ENCODE results near the gene SAT2.
"Not testable (repeated sequence)": the region's sequence is repeated elsewhere in the genome, so short reads cannot be mapped to it uniquely, and the experiment has no call there.

Gene SAT2

DNA sequence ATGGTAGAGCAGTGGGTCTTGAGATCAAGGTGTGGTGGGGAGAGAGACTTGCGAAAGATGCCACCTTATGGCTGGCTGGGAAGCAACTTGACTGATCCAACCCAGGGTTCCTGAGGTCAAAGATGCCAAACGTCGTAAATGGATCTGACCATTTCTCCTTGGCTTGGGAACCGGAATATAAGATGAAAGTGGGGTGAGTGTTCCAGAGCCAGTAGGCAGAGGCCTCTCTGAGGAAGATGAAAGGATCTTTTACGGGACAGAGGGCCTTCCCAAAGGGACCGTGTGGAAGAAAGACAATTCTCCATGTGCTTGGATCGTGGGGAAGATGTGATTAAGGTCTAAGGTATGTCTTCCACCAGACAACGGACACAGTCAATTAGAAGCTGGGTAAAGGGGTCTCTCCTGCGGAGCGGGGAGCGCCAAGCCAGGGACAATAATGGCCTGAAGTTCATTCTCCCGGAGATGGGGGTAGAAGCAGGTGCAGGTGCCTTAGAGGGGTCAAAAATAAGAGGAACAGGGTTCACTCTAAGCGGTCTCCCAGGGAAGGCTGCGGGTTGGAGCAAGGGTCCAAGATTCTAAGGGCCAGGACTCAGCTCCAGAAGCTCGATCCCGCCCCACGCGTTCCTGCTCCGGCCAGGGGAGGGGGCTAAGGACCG, 13.7 kb downstream of the SAT2 start:
- DNase-seq (ENCODE audit: low spot score) = no peak
- peak overlapping the region; percentile 99 for H3K4me3 ChIP-seq
- TF ChIP-seq CTCF (IDR thresholded peaks at IDR 0.05) = no peak
- H3K27ac ChIP-seq = peak overlapping the region; percentile 92 to 100

GRCh38 chr17:7612294-7612640, 15.4 kb downstream of the SAT2 start:
- TF ChIP-seq CTCF (IDR thresholded peaks at IDR 0.05) = no peak
- DNase-seq (ENCODE audit: low spot score) = no peak
- H3K27ac ChIP-seq = no peak overlapping the region
- peak overlapping the region; percentile 16 for H3K4me3 ChIP-seq

- no peak for TF ChIP-seq CTCF (IDR thresholded peaks at IDR 0.05)
- Histone ChIP-seq H3K4me3 (peak overlapping the region; percentile 16), H3K27ac (no peak overlapping the region)
- DNase-seq (ENCODE audit: low spot score) = no peak
These were observed 15.9 kb downstream of the SAT2 start for GRCh38 chr17:7611635-7612293.

DNA sequence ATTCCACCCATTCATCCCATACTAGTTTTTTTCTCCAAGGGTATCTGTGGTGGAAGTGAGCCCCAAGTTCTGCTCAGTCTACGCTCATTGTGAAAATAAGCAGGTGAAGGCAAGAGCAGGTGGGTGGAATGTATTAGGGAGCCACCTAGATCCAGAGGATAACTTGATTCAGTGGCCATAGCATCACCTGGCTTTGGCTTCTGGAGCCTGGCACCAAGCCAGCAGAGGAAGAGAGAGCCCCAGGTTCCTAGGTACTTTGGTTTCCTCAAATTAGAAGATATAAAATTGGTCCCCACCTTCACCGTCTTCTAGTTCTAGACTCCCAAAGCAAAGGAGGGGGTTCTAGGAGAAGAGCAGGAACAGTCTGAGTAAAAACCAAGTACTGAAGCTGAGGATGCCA, 17.0 kb downstream of the SAT2 start:
- Histone ChIP-seq H3K27ac (no peak overlapping the region), H3K4me3 (no peak overlapping the region)
- no peak for TF ChIP-seq CTCF (IDR thresholded peaks at IDR 0.05)
- no peak for DNase-seq (ENCODE audit: low spot score)

GRCh38 chr17:7606280-7606679, 21.3 kb downstream of the SAT2 start:
- Histone ChIP-seq H3K4me3 (no peak overlapping the region), H3K27ac (no peak overlapping the region)
- no peak for TF ChIP-seq CTCF (IDR thresholded peaks at IDR 0.05)
- no peak for DNase-seq (ENCODE audit: low spot score)

- not testable (repeated sequence) for H3K27ac ChIP-seq; DNase-seq (ENCODE audit: low spot score)
These were observed 30.1 kb downstream of the SAT2 start for GRCh38 chr17:7597561-7597960.

GRCh38 chr17:7593296-7593695, 34.3 kb downstream of the SAT2 start:
- H3K27ac ChIP-seq = no peak overlapping the region
- no peak overlapping the region for H3K4me3 ChIP-seq
- no peak for TF ChIP-seq CTCF (IDR thresholded peaks at IDR 0.05)
- no peak for DNase-seq (ENCODE audit: low spot score)

More at GRCh38 chr17:7597561-7597960, 30.1 kb downstream of the SAT2 start:
- H3K4me3 ChIP-seq = not testable (repeated sequence)
